Raji (cell line): ENCODE results near the gene NRIP2.

Experiments used
- POLR2A ChIP-seq: IDR thresholded peaks from 2 replicates; pipeline ENCODE4 v1.6.1; 2011; ENCODE audit warnings: low read depth, low read length, control low read depth; ENCODE audit not compliant: insufficient read depth

The NRIP2 gene

GRCh38 chr12:2800046-2800570 lies 34.7 kb downstream of the NRIP2 start:
- TF ChIP-seq POLR2A: no peak

- TF ChIP-seq POLR2A: no peak
Observed at GRCh38 chr12:2797721-2798418, 37.0 kb downstream of the NRIP2 start.

DNA sequence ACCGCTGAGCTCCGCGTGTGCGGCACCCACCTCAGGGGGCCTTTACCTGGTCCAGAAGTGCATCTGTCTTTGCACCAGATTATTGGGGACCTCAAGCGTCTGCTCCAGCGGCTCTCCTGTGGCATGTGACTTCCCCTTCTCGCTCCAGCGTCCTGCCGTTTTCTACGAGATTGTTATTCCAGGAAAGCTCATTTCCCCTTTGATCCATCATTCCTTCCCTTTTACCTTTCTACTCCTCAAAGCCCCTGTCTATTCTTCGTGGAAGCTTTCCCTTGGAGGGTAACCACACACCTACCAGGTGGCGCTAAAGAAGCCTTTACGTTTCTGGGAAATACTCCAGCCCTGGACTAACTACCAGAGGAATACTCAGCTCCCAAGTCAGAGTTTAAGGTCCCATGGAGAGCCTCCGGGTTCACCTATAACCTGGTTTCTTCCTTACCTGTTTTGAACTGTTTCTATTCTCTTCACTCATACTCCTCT lies 38.6 kb downstream of the NRIP2 start:
- TF ChIP-seq POLR2A: no peak

DNA sequence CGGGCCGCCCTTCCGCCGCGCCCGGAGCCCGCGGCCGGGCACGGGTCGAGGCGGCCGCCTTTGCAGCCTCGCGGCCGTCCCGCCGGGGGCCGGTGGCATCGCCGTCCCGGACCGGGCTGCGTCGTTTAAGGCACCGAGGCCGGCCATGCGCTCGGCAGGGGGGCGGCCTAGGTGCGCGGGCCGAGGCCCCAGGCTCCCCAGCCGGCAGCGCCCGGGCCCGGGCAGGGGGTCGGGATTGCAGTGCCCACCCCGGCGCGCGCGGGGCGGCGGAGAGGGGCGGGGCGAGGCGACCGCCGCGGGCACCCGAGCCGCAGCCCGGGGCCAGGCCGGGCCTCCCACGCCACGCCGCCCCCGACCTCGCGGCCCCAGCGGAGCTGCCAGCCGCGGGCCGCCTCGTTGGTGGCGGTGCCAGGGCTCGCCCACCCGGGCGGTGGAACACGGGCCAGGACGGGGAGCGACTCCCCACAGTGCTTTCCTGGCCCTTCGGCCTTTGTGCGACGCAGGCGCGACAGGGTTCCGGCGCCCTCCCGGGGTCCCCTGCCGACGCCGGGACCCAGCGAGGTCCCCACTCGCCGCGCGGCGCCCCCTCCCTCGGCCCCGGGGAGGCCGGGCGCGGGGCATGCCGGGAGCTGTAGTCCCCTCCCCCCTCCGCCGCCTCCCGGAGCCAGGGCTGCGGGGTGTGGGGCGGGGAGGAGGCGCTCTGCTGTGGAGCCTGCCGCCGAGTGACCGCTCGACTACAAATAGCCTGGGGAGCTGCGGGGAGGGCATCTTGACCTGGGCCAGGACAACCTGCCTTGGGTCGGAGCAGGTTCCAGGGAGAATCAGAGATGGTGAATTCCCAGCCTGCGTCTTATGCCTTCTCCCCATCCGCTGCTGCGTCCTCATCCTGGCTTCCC lies 39.3 kb downstream of the NRIP2 start:
- TF ChIP-seq POLR2A: peak; percentile 62

DNA sequence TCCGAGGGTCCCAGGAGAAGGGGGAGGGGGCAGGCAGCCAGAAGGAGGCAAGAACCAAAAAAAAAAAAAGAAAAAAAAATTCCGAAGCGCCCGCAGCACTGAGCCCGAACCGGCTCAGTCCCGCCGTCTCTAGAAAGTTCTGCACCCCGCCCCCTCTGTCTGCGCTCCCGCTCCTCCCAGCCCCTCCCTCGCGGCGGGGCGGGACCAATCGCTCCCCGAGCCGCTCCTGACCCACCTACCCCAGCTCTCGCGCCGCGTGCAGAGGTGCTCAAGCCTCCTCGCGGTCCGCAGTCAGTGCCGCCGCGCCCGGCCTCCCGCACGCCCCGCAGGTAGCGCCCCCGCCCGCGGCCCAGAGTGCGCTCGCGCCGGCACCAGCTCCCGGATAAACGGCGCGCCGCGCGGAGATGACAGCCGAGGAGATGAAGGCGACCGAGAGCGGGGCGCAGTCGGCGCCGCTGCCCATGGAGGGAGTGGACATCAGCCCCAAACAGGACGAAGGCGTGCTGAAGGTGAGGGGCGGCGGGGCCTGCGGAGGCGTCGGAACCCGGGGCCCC lies 40.0 kb downstream of the NRIP2 start, which contains the start of gene FKBP4:
FKBP4 (plus strand) TSS at position 235 of the 554 bp plus-strand sequence; CDS start at position 405, 170 bp downstream.
- peak; percentile 96 for TF ChIP-seq POLR2A

GRCh38 chr12:2794191-2794735 lies 40.6 kb downstream of the NRIP2 start:
- no peak for TF ChIP-seq POLR2A

DNA sequence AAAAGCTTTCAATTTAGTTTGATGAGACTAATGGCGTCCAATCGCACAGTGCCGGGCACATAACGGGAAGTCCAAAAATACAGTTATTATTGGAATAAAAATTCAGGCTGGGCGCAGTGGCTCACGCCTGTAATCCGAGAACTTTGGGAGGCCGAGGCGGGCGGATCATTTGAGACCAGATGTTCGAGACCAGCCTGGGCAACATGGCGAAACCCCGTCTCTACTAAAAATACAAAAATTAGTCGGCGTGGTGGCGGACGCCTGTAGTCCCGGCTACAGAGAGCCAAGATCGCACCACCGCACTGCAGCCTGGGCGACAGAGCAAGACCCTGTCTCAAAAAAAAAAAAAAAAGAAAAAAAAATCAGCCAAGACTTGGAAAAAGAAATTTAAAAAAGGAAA lies 41.3 kb downstream of the NRIP2 start:
- TF ChIP-seq POLR2A: no peak

- TF ChIP-seq POLR2A: no peak
Observed at GRCh38 chr12:2792671-2793500, 41.9 kb downstream of the NRIP2 start.

DNA sequence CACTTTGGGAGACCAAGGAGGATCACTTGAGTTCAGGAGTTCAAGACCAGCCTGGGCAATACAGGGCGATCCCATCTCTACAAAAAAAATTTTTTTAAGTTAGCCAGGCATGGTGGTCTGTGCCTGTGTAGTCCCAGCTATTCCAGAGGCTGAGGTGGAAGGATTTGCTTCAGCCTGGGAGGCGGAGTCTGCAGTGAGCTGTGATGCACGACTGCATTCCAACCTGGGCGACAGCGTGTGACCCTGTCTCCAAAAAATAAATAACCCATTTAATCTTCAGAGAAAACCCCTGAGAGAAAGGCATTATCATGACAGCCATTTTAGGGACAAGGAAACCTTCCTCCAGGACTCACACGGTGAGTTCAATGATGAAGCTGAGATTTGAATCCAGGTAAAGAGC lies 43.7 kb downstream of the NRIP2 start:
- TF ChIP-seq POLR2A: no peak

DNA sequence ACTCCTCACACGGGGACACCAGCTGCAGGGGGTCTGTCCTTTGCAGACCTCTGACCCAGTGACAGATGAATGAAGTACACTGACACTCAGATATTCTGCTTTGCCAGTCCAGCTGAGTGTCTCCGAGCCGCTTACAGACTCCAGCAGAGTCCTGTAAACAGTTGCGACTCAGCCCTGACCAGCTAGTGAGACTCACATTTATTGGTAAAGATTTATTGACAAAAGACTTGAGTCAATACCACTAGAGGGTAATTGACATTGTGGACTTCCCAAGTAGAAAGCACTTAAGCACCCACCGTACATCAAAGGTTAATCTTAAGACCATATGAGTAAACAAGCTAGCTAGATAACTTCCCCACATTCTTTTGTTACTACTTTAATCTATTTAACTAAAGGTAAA lies 49.8 kb downstream of the NRIP2 start:
- TF ChIP-seq POLR2A: no peak

DNA sequence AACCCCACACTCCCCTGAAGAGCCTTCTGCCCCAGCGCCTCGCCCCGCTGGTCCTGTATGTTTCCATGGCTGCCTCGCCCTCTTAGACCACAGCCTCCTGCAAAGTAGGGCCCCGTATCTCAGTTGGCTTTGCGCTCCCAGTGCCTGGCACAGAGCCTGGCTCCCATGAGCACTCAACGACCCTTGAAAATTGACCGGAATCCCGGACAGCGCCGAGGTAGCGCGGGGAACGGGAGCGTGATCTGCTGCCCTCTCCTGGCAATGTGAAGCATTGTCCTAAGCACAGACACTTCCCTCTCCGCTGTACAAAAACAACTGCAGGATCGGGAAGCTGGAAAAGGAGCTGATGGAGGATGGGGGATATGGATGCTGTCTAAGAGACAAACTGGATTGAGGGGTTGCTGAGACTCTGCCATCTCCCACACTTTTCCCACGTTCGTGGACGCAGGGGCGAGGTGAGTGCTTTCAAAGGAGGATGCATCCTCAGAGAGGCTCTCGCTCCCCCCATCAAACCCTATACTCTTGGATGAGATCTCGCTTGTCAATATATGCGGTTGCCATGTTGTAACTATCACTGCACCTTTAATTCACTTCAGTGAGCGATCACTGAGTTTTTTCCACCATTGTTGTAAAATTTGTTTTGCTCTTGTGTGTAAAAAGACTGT lies 50.8 kb downstream of the NRIP2 start:
- no peak for TF ChIP-seq POLR2A

GRCh38 chr12:2779281-2779680 lies 55.6 kb downstream of the NRIP2 start:
- no peak for TF ChIP-seq POLR2A

- no peak for TF ChIP-seq POLR2A
Observed at GRCh38 chr12:2776129-2776806, 58.6 kb downstream of the NRIP2 start.
